CD4-positive, alpha-beta memory T cell (primary cell): Measurements from ENCODE around the gene RSPH1. TPM values are rescaled to one million over a fixed set of nuclear protein-coding genes. Genes with fewer than 3 reads are reported as not detected.
A peak's percentile ranks its signal among the peaks of the same experiment; 100 is the strongest.

Source experiments
- CTCF ChIA-PET: fragments of 350-600 bp; sonication (Branson Sonifier 250); formaldehyde crosslinking; loops from one replicate; lab custom pipeline; 2021; ENCODE audit warnings: inconsistent platforms; ENCODE audit not compliant: partially characterized antibody; lab: Charles Lee
- POLR2A ChIA-PET: fragments of 350-600 bp; sonication (Branson Sonifier 250); formaldehyde crosslinking; loops from one replicate; lab custom pipeline; 2021; ENCODE audit not compliant: partially characterized antibody; lab: Charles Lee
- DNase-seq, 5 donors: peaks; one replicate each; pipeline versions ENCODE4 v3.0.0 to v3.0.0-alpha.2; 2020 to 2022; ENCODE audit warnings: mixed read lengths in 1 of 5
- H3K27ac ChIP-seq: one replicate; pipeline ENCODE4 v1.7.0; 2013; ENCODE audit warnings: low read depth, low read length
- H3K27me3 ChIP-seq: 2 replicates; pipeline ENCODE4 v1.7.0; 2013; ENCODE audit warnings: mild to moderate bottlenecking, low read length, moderate library complexity; ENCODE audit not compliant: insufficient read depth
- H3K36me3 ChIP-seq: 2 replicates; pipeline ENCODE4 v1.7.0; 2013; ENCODE audit warnings: mild to moderate bottlenecking, low read length, moderate library complexity; ENCODE audit not compliant: insufficient read depth
- H3K4me1 ChIP-seq: 2 replicates; pipeline ENCODE4 v1.7.0; 2013; ENCODE audit warnings: mild to moderate bottlenecking, low read length, moderate library complexity; ENCODE audit not compliant: insufficient read depth
- H3K4me3 ChIP-seq, 2 donors: one replicate each; pipeline ENCODE4 v1.7.0; 2013; ENCODE audit warnings: low read length in 2 of 2, mild to moderate bottlenecking in 1 of 2
- H3K9me3 ChIP-seq, 2 donors: one replicate each; pipeline ENCODE4 v1.7.0; 2013; ENCODE audit warnings: low read length in 2 of 2, control low read depth in 1 of 2; ENCODE audit not compliant: control insufficient read depth in 1 of 2
- H3K27ac Mint-ChIP-seq, 7 donors: one replicate each; pipeline ENCODE4 v1.8.0; 2020 to 2021; ENCODE audit warnings: mixed read lengths in 7 of 7, mild to moderate bottlenecking in 6 of 7, inconsistent platforms in 3 of 7, moderate library complexity in 3 of 7
- H3K27me3 Mint-ChIP-seq, 2 donors: one replicate each; pipeline ENCODE4 v1.8.0; 2020 to 2021; ENCODE audit warnings: mixed read lengths in 2 of 2
- H3K36me3 Mint-ChIP-seq, 2 donors: one replicate each; pipeline ENCODE4 v1.8.0; 2020 to 2021; ENCODE audit warnings: mixed read lengths in 2 of 2, inconsistent platforms in 1 of 2, mild to moderate bottlenecking in 1 of 2
- H3K4me1 Mint-ChIP-seq, 4 donors: one replicate each; pipeline ENCODE4 v1.8.0; 2020 to 2021; ENCODE audit warnings: mixed read lengths in 4 of 4, mild to moderate bottlenecking in 1 of 4
- H3K4me3 Mint-ChIP-seq, 8 donors: one replicate each; pipeline ENCODE4 v1.8.0; 2020 to 2021; ENCODE audit warnings: mixed read lengths in 8 of 8, mild to moderate bottlenecking in 7 of 8, moderate library complexity in 6 of 8, inconsistent platforms in 3 of 8
- H3K9me3 Mint-ChIP-seq, 8 donors: one replicate each; pipeline ENCODE4 v1.8.0; 2020 to 2021; ENCODE audit warnings: mixed read lengths in 8 of 8, mild to moderate bottlenecking in 5 of 8, inconsistent platforms in 3 of 8, moderate library complexity in 1 of 8
- intact Hi-C: fragments of 100-400 bp; cut with micrococcal nuclease; formaldehyde crosslinking; loops from one replicate; pipeline ENCODE4 v1.15.1; 2023
- polyA plus RNA-seq, 2 donors: library from polyadenylated mRNA; unstranded; fragments of 300-500 nt; fragmentation: Illumina TruSeq; gene quantifications; one replicate each; pipeline ENCODE4 v1.2.3, GENCODE V29; 2021
- total RNA-seq, 2 experiments: library from RNA; stranded (reverse); gene quantifications; one replicate each; pipeline ENCODE4 v1.2.3, GENCODE V29; 2021

The RSPH1 gene
- total and polyA plus RNA-seq, 4 experiments from 2014 or later, result not detected

DNA sequence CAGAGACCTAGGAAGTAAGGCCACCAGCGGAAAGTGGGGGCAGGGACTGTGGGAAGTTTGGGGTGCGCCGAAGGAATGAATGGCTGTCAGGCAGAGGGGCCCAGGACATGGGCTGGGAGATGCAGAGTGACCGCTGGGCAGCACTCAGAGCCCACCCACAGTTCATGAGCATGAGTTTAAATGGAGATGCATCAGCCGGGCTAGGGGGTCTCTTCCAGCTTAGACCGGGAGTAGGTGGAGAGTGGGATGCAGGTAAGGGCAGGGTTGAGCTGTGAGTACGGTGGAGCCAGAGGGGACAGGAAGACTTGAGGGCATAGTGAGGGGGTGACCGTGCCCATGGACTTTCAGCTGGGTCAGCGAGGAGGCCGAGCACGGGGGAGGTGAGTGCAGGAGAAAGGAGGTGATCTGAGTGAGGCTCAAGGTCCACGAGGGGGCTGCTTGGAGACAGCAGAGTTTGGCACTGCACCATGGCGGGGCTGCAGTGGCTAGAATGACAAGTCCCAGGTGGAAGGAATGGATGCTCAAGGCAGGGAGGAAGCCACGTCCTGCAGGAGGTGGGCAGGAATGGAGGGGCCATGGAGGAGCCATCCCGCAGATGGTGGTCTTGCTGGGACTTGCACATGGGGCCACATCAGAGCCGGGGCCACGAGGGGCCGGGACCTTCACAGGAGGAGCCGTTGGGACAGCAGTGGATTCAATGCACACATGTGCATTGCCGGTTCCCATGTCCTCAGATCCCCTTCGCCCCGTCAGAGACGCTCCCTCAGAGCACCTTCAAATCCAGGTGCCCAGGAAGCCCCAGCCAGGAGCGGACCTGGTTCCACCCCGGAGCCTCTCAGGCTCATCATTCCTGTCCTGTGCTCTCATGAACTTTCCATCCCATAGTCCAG lies 57.5 kb downstream of the RSPH1 start:
- H3K4me3 Mint-ChIP-seq, result no peak overlapping the region
- no peaks in the 10 kb centered on the region for H3K9me3 Mint-ChIP-seq
- Histone ChIP-seq H3K9me3 (no peaks in the 10 kb centered on the region), H3K4me3 (no peak overlapping the region), H3K27me3 (no peaks in the 10 kb centered on the region), H3K27ac (no peak overlapping the region), H3K4me1 (peaks cover 34% of the 10 kb centered on the region), H3K36me3 (peaks cover 85% of the 10 kb centered on the region)
- ChIA-PET CTCF (no interaction called here), POLR2A (interaction anchor here (0.9 to 1.4 kb wide), 3 partner anchors 13 to 35 kb away, joined by 3 to 12 read pairs (median 6); partner anchors contain the start of gene UBASH3A)
- H3K36me3 Mint-ChIP-seq, result peaks cover 79 to 94% of the 10 kb centered on the region in 2 donors
- peak overlapping the region in 6 of 7 donors; percentile 65 to 84 (median 78) for H3K27ac Mint-ChIP-seq
- DNase-seq, result no peak
- peaks cover 18 to 59% (median 40%) of the 10 kb centered on the region in 4 donors for H3K4me1 Mint-ChIP-seq
- H3K27me3 Mint-ChIP-seq, result no peaks in the 10 kb centered on the region
- intact Hi-C loops, result no loop called here

DNA sequence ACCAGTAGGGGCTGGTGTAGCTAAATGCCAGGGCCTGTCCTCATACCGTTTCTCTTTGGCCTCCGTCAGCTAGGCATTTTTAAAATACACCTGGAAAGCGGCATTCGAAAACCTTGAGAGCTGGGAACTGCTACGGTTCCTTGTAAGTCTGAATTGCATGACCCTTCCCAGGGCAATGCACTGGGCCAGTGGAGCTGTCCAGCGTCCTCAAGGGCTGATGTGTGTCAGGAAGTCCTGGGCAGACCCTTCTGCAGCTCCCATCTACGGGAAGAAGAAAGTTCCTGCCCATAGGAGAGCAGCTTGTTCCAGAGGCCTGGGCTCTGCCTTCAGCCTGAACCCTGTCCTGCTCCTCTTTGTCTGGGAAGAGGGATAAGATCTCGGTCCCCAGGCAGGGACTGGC lies 58.2 kb downstream of the RSPH1 start:
- H3K4me3 Mint-ChIP-seq, result no peak overlapping the region
- ChIA-PET CTCF (no interaction called here), POLR2A (interaction anchor here (1.4 kb wide), 1 partner anchor 33 kb away, joined by 5 read pairs; the partner anchor contains the start of gene UBASH3A)
- H3K4me1 Mint-ChIP-seq, result peaks cover 18 to 63% (median 44%) of the 10 kb centered on the region in 4 donors
- no peak overlapping the region for H3K4me3 ChIP-seq
- peak overlapping the region in 5 of 7 donors; percentile 4 to 84 (median 69) for H3K27ac Mint-ChIP-seq
- no peaks in the 10 kb centered on the region for H3K9me3 Mint-ChIP-seq
- H3K27me3 ChIP-seq, result no peaks in the 10 kb centered on the region
- H3K4me1 ChIP-seq, result peaks cover 37% of the 10 kb centered on the region
- H3K36me3 Mint-ChIP-seq, result peaks cover 86 to 94% of the 10 kb centered on the region in 2 donors
- H3K36me3 ChIP-seq, result peaks cover 89% of the 10 kb centered on the region
- H3K9me3 ChIP-seq, result no peaks in the 10 kb centered on the region
- no peaks in the 10 kb centered on the region for H3K27me3 Mint-ChIP-seq
- no peak overlapping the region for H3K27ac ChIP-seq
- intact Hi-C loops, result no loop called here
- no peak for DNase-seq

DNA sequence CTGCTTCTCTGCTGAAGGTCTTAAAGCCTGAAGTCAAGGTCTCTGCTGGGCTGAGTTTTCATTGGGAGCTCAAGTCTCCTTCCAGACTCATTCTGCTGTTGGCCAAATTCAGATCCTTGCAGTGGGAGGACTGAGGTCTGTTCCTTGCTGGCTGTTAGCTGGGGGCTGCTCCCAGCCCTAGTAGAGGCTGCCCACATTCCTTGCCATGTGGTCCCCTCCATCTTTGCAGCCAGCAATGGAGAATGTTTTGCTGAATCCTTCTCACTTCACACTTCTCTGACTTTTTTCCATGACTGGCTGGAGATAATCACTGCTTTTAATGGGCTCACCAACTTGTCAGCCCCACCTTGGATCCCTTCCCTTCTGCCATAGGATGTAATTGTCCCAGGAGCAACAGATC lies 59.1 kb downstream of the RSPH1 start:
- Histone ChIP-seq H3K4me1 (peaks cover 37% of the 10 kb centered on the region), H3K36me3 (peaks cover 89% of the 10 kb centered on the region), H3K9me3 (no peaks in the 10 kb centered on the region), H3K27me3 (no peaks in the 10 kb centered on the region), H3K4me3 (no peak overlapping the region), H3K27ac (no peak overlapping the region)
- H3K36me3 Mint-ChIP-seq, result peaks cover 86 to 94% of the 10 kb centered on the region in 2 donors
- no peak for DNase-seq
- H3K4me1 Mint-ChIP-seq, result peaks cover 18 to 68% (median 48%) of the 10 kb centered on the region in 4 donors
- ChIA-PET CTCF (interaction anchor here (1.8 kb wide), 1 partner anchor 10 kb away, joined by 5 read pairs; no protein-coding TSS in a partner anchor), POLR2A (interaction anchor here (1.4 to 1.5 kb wide), 2 partner anchors 12 to 33 kb away, joined by 4 to 5 read pairs; partner anchors contain the start of gene UBASH3A)
- H3K4me3 Mint-ChIP-seq, result no peak overlapping the region
- H3K9me3 Mint-ChIP-seq, result no peaks in the 10 kb centered on the region
- peak overlapping the region in 3 of 7 donors; percentile 39 to 84 (median 77) for H3K27ac Mint-ChIP-seq
- no peaks in the 10 kb centered on the region for H3K27me3 Mint-ChIP-seq
- intact Hi-C loops, result no loop called here

DNA sequence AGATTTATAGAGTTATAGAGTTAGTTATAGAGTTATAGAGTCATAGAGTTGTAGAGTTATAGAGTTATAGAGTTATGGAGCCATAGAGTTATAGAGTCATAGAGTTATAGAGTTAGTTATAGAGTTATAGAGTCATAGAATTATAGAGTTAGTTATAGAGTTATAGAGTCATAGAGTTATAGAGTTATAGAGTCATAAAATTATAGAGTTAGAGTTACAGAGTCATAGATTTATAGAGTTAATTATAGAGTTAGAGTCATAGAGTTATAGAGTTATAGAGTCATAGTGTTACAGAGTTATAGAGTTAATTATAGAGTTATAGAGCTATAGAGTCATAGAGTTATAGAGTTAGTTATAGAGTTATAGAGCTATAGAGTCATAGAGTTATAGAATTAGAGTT lies 60.2 kb downstream of the RSPH1 start:
- Histone ChIP-seq H3K4me1 (peaks cover 37% of the 10 kb centered on the region), H3K4me3 (no peak overlapping the region), H3K9me3 (no peaks in the 10 kb centered on the region), H3K27me3 (no peaks in the 10 kb centered on the region), H3K36me3 (peaks cover 92% of the 10 kb centered on the region), H3K27ac (no peak overlapping the region)
- ChIA-PET CTCF (interaction anchor here (1.8 kb wide), 1 partner anchor 9 kb away, joined by 5 read pairs; no protein-coding TSS in a partner anchor), POLR2A (interaction anchor here (1.5 kb wide), 1 partner anchor 11 kb away, joined by 4 read pairs; no protein-coding TSS in a partner anchor)
- intact Hi-C loops, result no loop called here
- DNase-seq, result no peak
- H3K9me3 Mint-ChIP-seq, result no peaks in the 10 kb centered on the region
- H3K27me3 Mint-ChIP-seq, result no peaks in the 10 kb centered on the region
- peaks cover 17 to 66% (median 49%) of the 10 kb centered on the region in 4 donors for H3K4me1 Mint-ChIP-seq
- H3K4me3 Mint-ChIP-seq, result no peak overlapping the region
- H3K36me3 Mint-ChIP-seq, result peaks cover 88 to 95% of the 10 kb centered on the region in 2 donors
- peak overlapping the region in 4 of 7 donors; percentile 0 to 79 (median 34) for H3K27ac Mint-ChIP-seq

DNA sequence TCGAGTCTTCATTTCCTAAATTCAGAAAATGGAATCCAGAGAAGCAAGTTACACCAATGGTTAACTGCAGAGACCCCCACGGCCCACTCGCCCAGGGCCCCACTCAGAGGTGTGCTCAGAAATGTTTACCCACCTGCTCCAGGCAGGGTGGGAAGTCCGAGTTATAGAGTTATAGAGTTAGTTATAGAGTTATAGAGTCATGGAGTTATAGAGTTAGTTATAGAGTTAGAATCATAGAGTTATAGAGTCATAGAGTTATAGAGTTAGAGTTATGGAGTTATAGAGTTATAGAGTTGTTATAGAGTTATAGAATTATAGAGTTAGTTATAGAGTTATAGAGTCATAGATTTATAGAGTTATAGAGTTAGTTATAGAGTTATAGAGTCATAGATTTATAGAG lies 60.6 kb downstream of the RSPH1 start:
- Histone ChIP-seq H3K4me1 (peaks cover 36% of the 10 kb centered on the region), H3K27ac (no peak overlapping the region), H3K9me3 (no peaks in the 10 kb centered on the region), H3K27me3 (no peaks in the 10 kb centered on the region), H3K4me3 (no peak overlapping the region), H3K36me3 (peaks cover 95% of the 10 kb centered on the region)
- H3K27me3 Mint-ChIP-seq, result no peaks in the 10 kb centered on the region
- intact Hi-C loops, result no loop called here
- H3K36me3 Mint-ChIP-seq, result peaks cover 86 to 90% of the 10 kb centered on the region in 2 donors
- H3K9me3 Mint-ChIP-seq, result no peaks in the 10 kb centered on the region
- DNase-seq, result no peak
- H3K4me1 Mint-ChIP-seq, result peaks cover 15 to 62% (median 46%) of the 10 kb centered on the region in 4 donors
- ChIA-PET POLR2A (interaction anchor here (0.7 to 1.5 kb wide), 2 partner anchors 11 to 31 kb away, joined by 3 to 4 read pairs; partner anchors contain the start of gene UBASH3A), CTCF (interaction anchor here (1.8 kb wide), 1 partner anchor 8 kb away, joined by 5 read pairs; no protein-coding TSS in a partner anchor)
- peak overlapping the region in 5 of 7 donors; percentile 1 to 75 (median 70) for H3K27ac Mint-ChIP-seq
- no peak overlapping the region for H3K4me3 Mint-ChIP-seq

DNA sequence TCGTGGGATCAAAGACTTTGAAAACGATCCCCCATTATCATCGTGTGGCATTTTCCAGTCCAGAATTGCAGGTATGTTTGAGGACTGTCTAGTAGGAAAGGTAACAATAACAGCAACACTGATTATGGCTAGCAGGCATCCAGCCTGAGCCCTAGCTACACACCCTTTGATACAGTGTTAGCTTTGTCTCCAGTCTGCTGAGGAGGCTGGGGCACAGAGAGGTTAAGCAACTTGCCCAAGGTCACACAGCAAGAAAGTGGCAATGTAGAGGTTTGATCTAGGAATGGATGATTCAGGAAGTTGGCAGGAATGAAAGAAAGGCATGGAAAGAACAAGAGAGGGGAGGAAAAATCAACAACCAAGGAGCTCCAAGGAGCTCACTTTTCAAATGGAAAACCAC lies 61.1 kb downstream of the RSPH1 start:
- H3K27me3 ChIP-seq, result no peaks in the 10 kb centered on the region
- DNase-seq, result no peak
- H3K9me3 ChIP-seq, result no peaks in the 10 kb centered on the region
- Mint-ChIP-seq H3K4me3 (no peak overlapping the region), H3K27me3 (no peaks in the 10 kb centered on the region), H3K36me3 (peaks cover 85 to 87% of the 10 kb centered on the region in 2 donors), H3K27ac (peak overlapping the region in 6 of 7 donors; percentile 65 to 88 (median 72)), H3K4me1 (peaks cover 15 to 57% (median 44%) of the 10 kb centered on the region in 4 donors), H3K9me3 (no peaks in the 10 kb centered on the region)
- peaks cover 95% of the 10 kb centered on the region for H3K36me3 ChIP-seq
- no peak overlapping the region for H3K27ac ChIP-seq
- ChIA-PET CTCF (no interaction called here), POLR2A (interaction anchor here (0.7 kb wide), 1 partner anchor 31 kb away, joined by 3 read pairs; the partner anchor contains the start of gene UBASH3A)
- intact Hi-C loops, result no loop called here
- no peak overlapping the region for H3K4me3 ChIP-seq
- H3K4me1 ChIP-seq, result peaks cover 31% of the 10 kb centered on the region
